ENCODE measurements around the gene UNC119B. TPM values are rescaled to one million over a fixed set of nuclear protein-coding genes. Genes with fewer than 3 reads are reported as not detected.

UNC119B gene
- total and polyA plus RNA-seq, 2 of the 4 experiments (the other 2 are of a cell fraction), result 8.4 to 21.6 TPM

DNA sequence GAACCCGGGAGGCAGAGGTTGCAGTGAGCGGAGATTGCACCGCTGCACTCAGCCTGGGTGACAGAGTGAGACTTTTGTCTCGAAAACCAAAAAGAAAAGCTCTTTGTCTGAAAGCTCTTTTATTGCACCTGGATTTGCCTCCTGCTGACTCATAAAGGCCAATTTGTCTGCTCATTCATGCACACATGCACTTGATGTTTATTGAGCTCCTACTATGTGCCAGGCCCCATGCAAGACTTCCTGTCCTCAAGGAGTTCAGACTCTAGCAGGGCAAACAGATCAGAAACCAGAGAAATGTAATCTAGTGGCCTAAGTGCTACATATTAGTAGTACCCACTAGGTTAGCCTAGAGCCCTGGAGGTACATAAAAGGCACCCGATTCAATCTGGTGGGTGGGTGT, 39.6 kb upstream of the UNC119B start:
- H3K18ac ChIP-seq (ENCODE audit: low read depth, low read length), result no peak overlapping the region
- no peak overlapping the region for H3K14ac ChIP-seq (replicated peaks; ENCODE audit: low read depth, low read length)
- no peak overlapping the region for H4K8ac ChIP-seq (ENCODE audit: low read depth in 2 of 2, low read length in 2 of 2)
- H2BK5ac ChIP-seq (ENCODE audit: low read depth, low read length, poor library complexity, severe bottlenecking), result no peak overlapping the region
- BruUV-seq (replicated peaks), result no TSS peak
- intact Hi-C loops (cut with micrococcal nuclease), result loop anchor here (1.0 kb wide), 1 partner anchor 29 kb away; no protein-coding TSS in a partner anchor
- no peak overlapping the region for H2BK120ac ChIP-seq (ENCODE audit: low read depth, low read length)
- no peak overlapping the region for H4K5ac ChIP-seq (ENCODE audit: low read depth, low read length)
- ATAC-seq (ENCODE audit: low read depth), result no peak
- TF ChIP-seq, protein P1, sequence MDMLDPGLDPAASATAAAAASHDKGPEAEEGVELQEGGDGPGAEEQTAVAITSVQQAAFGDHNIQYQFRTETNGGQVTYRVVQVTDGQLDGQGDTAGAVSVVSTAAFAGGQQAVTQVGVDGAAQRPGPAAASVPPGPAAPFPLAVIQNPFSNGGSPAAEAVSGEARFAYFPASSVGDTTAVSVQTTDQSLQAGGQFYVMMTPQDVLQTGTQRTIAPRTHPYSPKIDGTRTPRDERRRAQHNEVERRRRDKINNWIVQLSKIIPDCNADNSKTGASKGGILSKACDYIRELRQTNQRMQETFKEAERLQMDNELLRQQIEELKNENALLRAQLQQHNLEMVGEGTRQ (IDR thresholded peaks at IDR 0.05; ENCODE audit: low read depth, low read length), result no peak
- TF ChIP-seq, protein P2, sequence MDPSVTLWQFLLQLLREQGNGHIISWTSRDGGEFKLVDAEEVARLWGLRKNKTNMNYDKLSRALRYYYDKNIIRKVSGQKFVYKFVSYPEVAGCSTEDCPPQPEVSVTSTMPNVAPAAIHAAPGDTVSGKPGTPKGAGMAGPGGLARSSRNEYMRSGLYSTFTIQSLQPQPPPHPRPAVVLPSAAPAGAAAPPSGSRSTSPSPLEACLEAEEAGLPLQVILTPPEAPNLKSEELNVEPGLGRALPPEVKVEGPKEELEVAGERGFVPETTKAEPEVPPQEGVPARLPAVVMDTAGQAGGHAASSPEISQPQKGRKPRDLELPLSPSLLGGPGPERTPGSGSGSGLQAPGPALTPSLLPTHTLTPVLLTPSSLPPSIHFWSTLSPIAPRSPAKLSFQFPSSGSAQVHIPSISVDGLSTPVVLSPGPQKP (IDR thresholded peaks at IDR 0.05; ENCODE audit: borderline replicate concordance, low read depth, low read length), result no peak
- no peak for TF ChIP-seq SMC3 (IDR thresholded peaks at IDR 0.05; ENCODE audit: low read depth, low read length)
- no peak for TF ChIP-seq MAFK (IDR thresholded peaks at IDR 0.05; ENCODE audit: low read depth, low read length)
- TF ChIP-seq CHD1 (IDR thresholded peaks at IDR 0.05; ENCODE audit: low read depth, low read length), result no peak
- no peak for TF ChIP-seq BHLHE40 (IDR thresholded peaks at IDR 0.05; ENCODE audit: low read depth, low read length)
- no peak for TF ChIP-seq RCOR1 (IDR thresholded peaks at IDR 0.05; ENCODE audit: insufficient replicate concordance, low read length)
- TF ChIP-seq MXI1 (IDR thresholded peaks at IDR 0.05; ENCODE audit: borderline replicate concordance, low read depth, low read length), result no peak
- TF ChIP-seq CEBPB (IDR thresholded peaks at IDR 0.05; ENCODE audit: low read depth, low read length), result no peak
- TF ChIP-seq FOS (IDR thresholded peaks at IDR 0.05; ENCODE audit: low read depth, low read length), result no peak
- no peak for TF ChIP-seq NFE2L2 (IDR thresholded peaks at IDR 0.05; ENCODE audit: low read depth, low read length)
- no peak for TF ChIP-seq POLR2A (IDR thresholded peaks at IDR 0.05; ENCODE audit: low read depth, low read length)
- TF ChIP-seq RFX5 (IDR thresholded peaks at IDR 0.05; ENCODE audit: low read depth, low read length), result no peak
- no peak for TF ChIP-seq RAD21 (IDR thresholded peaks at IDR 0.05; ENCODE audit: low read length)
- TF ChIP-seq, protein P3, sequence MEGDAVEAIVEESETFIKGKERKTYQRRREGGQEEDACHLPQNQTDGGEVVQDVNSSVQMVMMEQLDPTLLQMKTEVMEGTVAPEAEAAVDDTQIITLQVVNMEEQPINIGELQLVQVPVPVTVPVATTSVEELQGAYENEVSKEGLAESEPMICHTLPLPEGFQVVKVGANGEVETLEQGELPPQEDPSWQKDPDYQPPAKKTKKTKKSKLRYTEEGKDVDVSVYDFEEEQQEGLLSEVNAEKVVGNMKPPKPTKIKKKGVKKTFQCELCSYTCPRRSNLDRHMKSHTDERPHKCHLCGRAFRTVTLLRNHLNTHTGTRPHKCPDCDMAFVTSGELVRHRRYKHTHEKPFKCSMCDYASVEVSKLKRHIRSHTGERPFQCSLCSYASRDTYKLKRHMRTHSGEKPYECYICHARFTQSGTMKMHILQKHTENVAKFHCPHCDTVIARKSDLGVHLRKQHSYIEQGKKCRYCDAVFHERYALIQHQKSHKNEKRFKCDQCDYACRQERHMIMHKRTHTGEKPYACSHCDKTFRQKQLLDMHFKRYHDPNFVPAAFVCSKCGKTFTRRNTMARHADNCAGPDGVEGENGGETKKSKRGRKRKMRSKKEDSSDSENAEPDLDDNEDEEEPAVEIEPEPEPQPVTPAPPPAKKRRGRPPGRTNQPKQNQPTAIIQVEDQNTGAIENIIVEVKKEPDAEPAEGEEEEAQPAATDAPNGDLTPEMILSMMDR (conservative IDR thresholded peaks at IDR 0.05; ENCODE audit: low read depth, low read length), result no peak
- TF ChIP-seq MAZ (IDR thresholded peaks at IDR 0.05; ENCODE audit: borderline replicate concordance, low read depth, low read length), result no peak
- H2AK9ac ChIP-seq (replicated peaks; ENCODE audit: low read depth, low read length, poor library complexity), result no peak overlapping the region
- no peak overlapping the region for H3K4ac ChIP-seq (ENCODE audit: low read depth, low read length)
- no peak overlapping the region for H3K9ac ChIP-seq (ENCODE audit: low read depth, low read length)
- no peak overlapping the region for H3K4me2 ChIP-seq (ENCODE audit: low read depth, low read length)
- WGBS, 2 experiments (ENCODE audit: extremely low coverage in 2 of 2, insufficient read length in 1 of 2), result 84% methylated on average over 5 of the region's 5 CpGs; no CpG with 5 or more reads in 1 of the 2 experiments
- ChIA-PET CTCF (no interaction called here), POLR2A (ENCODE audit: unreplicated experiment) (no interaction called here)
- no peak overlapping the region for H3K4me3 ChIP-seq (ENCODE audit: insufficient read depth, low read depth, low read length)
- in situ Hi-C loops (cut with MboI; ENCODE audit: low sequenced_read_pairs), result no loop called here
- dilution Hi-C loops (cut with HindIII; ENCODE audit: low sequenced_read_pairs, unreplicated experiment), result no loop called here
- H2BK20ac ChIP-seq (ENCODE audit: low read depth, low read length), result no peak overlapping the region
- no peak overlapping the region for H2AK5ac ChIP-seq (ENCODE audit: low read depth, low read length)
- no peak overlapping the region for H3K27ac ChIP-seq (ENCODE audit: insufficient read depth, low read length)
- H4K91ac ChIP-seq (ENCODE audit: insufficient read depth, low read depth, low read length), result no peak overlapping the region
- H3K9me3 ChIP-seq (ENCODE audit: control insufficient read depth, insufficient read depth, low read length), result no peaks in the 10 kb centered on the region
- H3K56ac ChIP-seq (ENCODE audit: extremely low read depth, insufficient read depth, low read length), result no peak overlapping the region
- no peaks in the 10 kb centered on the region for H4K20me1 ChIP-seq (ENCODE audit: insufficient read depth, low read length)
- H3K79me1 ChIP-seq (ENCODE audit: low read depth in 1 of 2, low read length in 2 of 2), result no peaks in the 10 kb centered on the region
- no peak overlapping the region for H2BK15ac ChIP-seq (ENCODE audit: low read depth, low read length)
- no peak overlapping the region for H3K23ac ChIP-seq (ENCODE audit: low read depth, low read length)
- no peak for DNase-seq
- peaks cover 13% of the 10 kb centered on the region for H3K27me3 ChIP-seq (ENCODE audit: control insufficient read depth, insufficient read depth, low read length)
- H3K4me1 ChIP-seq (ENCODE audit: control insufficient read depth, insufficient read depth, low read length), result no peaks in the 10 kb centered on the region
- H2AFZ ChIP-seq (replicated peaks; ENCODE audit: low read length, poor library complexity), result no peak overlapping the region
- no peaks in the 10 kb centered on the region for H3K9me1 ChIP-seq (ENCODE audit: insufficient read depth, low read length)
- H3K36me3 ChIP-seq (ENCODE audit: control insufficient read depth, insufficient read depth, low read length), result no peaks in the 10 kb centered on the region

All from IMR-90 (cell line).